Osteoblast (primary cell): ENCODE data around the gene ARHGAP40. TPM values are rescaled to one million over a fixed set of nuclear protein-coding genes. Genes with fewer than 3 reads are reported as not detected.
A peak's percentile ranks its signal among the peaks of the same experiment; 100 is the strongest.

Experiments used
- DNase-seq: peaks from one replicate; pipeline ENCODE4 v3.0.0; 2011; ENCODE audit warnings: low spot score, mixed read lengths; ENCODE audit not compliant: insufficient read length; ENCODE audit errors: missing footprints
- H2AFZ ChIP-seq: 2 replicates; pipeline ENCODE4 v1.6.0; 2011; ENCODE audit warnings: mild to moderate bottlenecking, low read length
- H3K27ac ChIP-seq: 2 replicates; pipeline ENCODE4 v1.5.1; 2011; ENCODE audit warnings: mild to moderate bottlenecking, low read depth, low read length, moderate library complexity
- H3K27me3 ChIP-seq: 2 replicates; pipeline ENCODE4 v1.6.0; 2012; ENCODE audit warnings: mild to moderate bottlenecking, control low read depth, inconsistent platforms, low read length, moderate library complexity; ENCODE audit not compliant: insufficient read depth
- H3K36me3 ChIP-seq: 2 replicates; pipeline ENCODE4 v1.5.1; 2011; ENCODE audit warnings: mild to moderate bottlenecking, low read length, control low read depth, moderate library complexity; ENCODE audit not compliant: insufficient read depth
- H3K4me1 ChIP-seq: 2 replicates; pipeline ENCODE4 v1.5.1; 2011; ENCODE audit warnings: mild to moderate bottlenecking, low read length, control low read depth, moderate library complexity; ENCODE audit not compliant: insufficient read depth
- H3K4me2 ChIP-seq: 2 replicates; pipeline ENCODE4 v1.6.0; 2011; ENCODE audit warnings: mild to moderate bottlenecking, low read length; ENCODE audit not compliant: insufficient read depth
- H3K4me3 ChIP-seq: fragments of 200-600 bp; sonication (generic); 3 replicates; pipeline ENCODE4 v1.5.1; 2012; ENCODE audit warnings: mild to moderate bottlenecking, low read length, inconsistent platforms; ENCODE audit not compliant: insufficient read depth
- H3K79me2 ChIP-seq: 2 replicates; pipeline ENCODE4 v1.6.0; 2012; ENCODE audit warnings: mild to moderate bottlenecking, low read length, control low read depth, inconsistent platforms; ENCODE audit not compliant: insufficient read depth
- H3K9me3 ChIP-seq: 2 replicates; pipeline ENCODE4 v1.5.1; 2011; ENCODE audit warnings: low read depth, low read length, control low read depth
- H4K20me1 ChIP-seq: 2 replicates; pipeline ENCODE4 v1.6.0; 2012; ENCODE audit warnings: mild to moderate bottlenecking, low read length, control low read depth; ENCODE audit not compliant: insufficient read depth
- total RNA-seq: library from RNA; depleted of rRNA; stranded (reverse); fragments of >200 nt; gene quantifications from 2 replicates; pipeline ENCODE4 v1.2.3, GENCODE V29; 2012
- TF ChIP-seq, protein P1 (sequence below): IDR thresholded peaks from 2 replicates; pipeline ENCODE4 v1.5.1; 2011; ENCODE audit warnings: mild to moderate bottlenecking, low read depth, low read length, moderate library complexity; ENCODE audit errors: extremely low read depth

ARHGAP40 gene
- total RNA-seq, 1 donor, result not detected

DNA sequence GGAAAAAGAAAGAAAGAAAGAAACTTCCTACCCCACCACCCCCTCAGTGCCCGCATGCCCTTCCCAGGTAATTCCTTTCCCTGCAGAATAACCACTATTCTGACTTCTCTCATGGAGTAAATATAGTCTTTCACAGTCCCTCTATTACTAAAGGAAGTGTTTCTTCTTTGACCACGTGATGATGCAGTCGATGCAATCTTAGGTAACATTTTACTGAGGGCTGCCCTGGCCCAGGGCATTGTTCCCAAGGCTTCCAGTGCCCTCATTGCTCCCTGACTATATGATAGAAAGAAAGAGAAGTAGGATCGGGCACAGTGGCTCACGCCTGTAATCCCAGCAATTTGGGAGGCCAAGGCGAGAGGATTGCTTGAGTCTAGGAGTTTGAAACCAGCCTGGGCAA is 29.1 kb downstream of the ARHGAP40 start:
- DNase-seq, result no peak
- TF ChIP-seq, protein P1, sequence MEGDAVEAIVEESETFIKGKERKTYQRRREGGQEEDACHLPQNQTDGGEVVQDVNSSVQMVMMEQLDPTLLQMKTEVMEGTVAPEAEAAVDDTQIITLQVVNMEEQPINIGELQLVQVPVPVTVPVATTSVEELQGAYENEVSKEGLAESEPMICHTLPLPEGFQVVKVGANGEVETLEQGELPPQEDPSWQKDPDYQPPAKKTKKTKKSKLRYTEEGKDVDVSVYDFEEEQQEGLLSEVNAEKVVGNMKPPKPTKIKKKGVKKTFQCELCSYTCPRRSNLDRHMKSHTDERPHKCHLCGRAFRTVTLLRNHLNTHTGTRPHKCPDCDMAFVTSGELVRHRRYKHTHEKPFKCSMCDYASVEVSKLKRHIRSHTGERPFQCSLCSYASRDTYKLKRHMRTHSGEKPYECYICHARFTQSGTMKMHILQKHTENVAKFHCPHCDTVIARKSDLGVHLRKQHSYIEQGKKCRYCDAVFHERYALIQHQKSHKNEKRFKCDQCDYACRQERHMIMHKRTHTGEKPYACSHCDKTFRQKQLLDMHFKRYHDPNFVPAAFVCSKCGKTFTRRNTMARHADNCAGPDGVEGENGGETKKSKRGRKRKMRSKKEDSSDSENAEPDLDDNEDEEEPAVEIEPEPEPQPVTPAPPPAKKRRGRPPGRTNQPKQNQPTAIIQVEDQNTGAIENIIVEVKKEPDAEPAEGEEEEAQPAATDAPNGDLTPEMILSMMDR, result no peak
- no peaks in the 10 kb centered on the region for H3K4me1 ChIP-seq

DNA sequence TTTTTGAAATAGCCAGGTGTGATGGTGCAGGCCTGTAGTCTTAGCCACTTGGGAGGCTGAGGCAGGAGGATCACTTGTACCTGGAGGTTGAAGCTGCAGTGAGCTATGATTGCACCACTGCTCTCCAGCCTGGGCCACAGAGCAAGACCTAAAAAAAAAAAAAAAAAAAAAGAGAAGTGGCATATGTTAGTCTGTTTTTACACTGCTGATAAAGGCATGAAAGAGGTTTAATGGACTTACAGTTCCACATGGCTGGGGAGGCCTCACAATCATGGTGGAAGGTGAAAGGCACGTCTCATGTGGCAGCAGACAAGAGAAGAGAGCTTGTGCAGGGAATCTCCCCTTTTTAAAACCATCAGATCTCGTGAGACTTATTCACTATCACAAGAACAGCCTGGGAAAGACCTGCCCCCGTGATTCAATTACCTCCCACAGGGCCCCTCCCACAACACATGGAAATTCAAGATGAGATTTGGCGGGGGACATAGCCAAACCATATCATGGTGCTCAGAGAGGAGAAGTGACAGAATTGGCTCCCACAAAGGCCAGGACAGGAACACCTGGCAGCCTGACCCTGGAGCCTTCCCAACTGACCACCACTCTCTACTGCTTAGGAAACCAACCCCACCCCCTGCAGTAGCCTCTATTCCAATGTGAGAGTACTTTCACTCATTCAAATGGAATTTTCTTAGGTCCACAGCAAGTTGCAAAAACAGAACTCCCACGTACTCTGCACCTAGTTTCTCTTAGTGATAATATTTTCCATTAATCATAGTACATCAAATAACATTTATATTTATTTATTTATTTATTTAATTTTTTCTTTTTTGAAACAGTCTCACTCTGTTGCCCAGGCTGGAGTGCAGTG is 29.8 kb downstream of the ARHGAP40 start:
- Histone ChIP-seq H2AFZ (no peak overlapping the region), H3K4me1 (no peaks in the 10 kb centered on the region), H3K4me3 (no peak overlapping the region), H3K36me3 (no peaks in the 10 kb centered on the region), H3K9me3 (no peaks in the 10 kb centered on the region), H4K20me1 (no peaks in the 10 kb centered on the region), H3K27me3 (no peaks in the 10 kb centered on the region), H3K4me2 (no peak overlapping the region), H3K27ac (no peak overlapping the region), H3K79me2 (no peaks in the 10 kb centered on the region)
- DNase-seq, result peak; percentile 73
- TF ChIP-seq, protein P1, result no peak

More for the DNA sequence above, 29.1 kb downstream of the ARHGAP40 start:
- no peak overlapping the region for H3K4me2 ChIP-seq
- H3K4me3 ChIP-seq, result no peak overlapping the region
- H3K27me3 ChIP-seq, result no peaks in the 10 kb centered on the region
- H2AFZ ChIP-seq, result no peak overlapping the region
- H3K9me3 ChIP-seq, result no peaks in the 10 kb centered on the region
- no peaks in the 10 kb centered on the region for H4K20me1 ChIP-seq
- no peaks in the 10 kb centered on the region for H3K79me2 ChIP-seq
- H3K27ac ChIP-seq, result no peak overlapping the region
- H3K36me3 ChIP-seq, result no peaks in the 10 kb centered on the region

DNA sequence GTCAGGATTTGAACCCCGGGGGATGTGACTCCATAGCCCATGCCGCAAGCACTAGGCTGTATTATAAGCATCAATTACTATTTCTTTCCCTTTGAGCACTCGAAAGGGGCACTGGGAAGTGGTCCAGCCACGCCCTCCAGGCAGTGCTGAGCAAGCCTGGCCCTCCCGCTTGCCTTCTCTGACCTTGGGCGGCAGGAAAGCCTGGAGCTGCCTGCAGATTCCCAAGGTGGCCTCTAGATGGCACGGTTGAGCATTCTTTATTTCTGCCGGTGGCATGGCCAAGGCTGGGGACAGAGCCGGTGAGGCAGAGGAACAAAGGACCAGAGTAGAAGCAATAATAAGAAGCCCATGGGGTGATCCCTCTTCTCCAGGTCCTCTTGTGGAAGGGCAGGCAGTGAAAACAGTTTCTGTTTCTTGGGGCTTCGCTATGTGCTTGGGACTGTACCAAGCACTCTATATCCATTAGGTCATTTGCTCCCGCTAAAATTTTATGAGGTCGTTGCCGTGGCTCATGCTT is 32.0 kb downstream of the ARHGAP40 start:
- H3K4me1 ChIP-seq, result no peaks in the 10 kb centered on the region
- no peak overlapping the region for H2AFZ ChIP-seq
- no peaks in the 10 kb centered on the region for H3K27me3 ChIP-seq
- DNase-seq, result peak; percentile 94
- no peaks in the 10 kb centered on the region for H4K20me1 ChIP-seq
- no peaks in the 10 kb centered on the region for H3K79me2 ChIP-seq
- no peak overlapping the region for H3K4me2 ChIP-seq
- H3K27ac ChIP-seq, result no peak overlapping the region
- TF ChIP-seq, protein P1, result peak; percentile 88
- H3K4me3 ChIP-seq, result no peak overlapping the region
- H3K9me3 ChIP-seq, result no peaks in the 10 kb centered on the region
- no peaks in the 10 kb centered on the region for H3K36me3 ChIP-seq

DNA sequence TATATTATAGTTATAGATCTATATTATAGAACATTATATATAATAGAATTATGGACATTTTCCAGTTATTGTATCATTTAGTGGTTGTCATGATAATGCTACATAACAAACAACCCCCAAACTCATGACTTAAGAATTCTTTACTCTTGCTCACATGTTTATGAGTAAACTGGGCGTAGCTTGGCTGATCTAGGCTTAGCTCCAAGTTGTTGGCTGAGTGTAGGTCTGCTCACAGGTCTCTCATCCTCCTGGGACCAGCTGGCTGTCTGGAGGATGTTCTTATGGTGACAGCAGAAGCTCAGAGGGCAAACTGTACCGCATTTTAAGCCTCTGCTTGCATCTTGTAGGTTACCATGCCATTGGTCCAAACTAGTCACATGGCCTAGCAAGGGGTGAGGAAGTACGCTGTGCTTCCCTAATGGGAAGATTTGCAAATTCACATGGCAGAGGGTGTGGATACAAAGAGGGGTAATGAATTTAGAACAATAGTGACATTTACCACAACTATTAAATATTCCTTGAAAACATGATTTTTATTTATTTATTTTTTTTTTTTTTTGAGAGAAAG is 34.2 kb downstream of the ARHGAP40 start:
- Histone ChIP-seq H3K9me3 (no peaks in the 10 kb centered on the region), H3K4me2 (no peak overlapping the region), H4K20me1 (no peaks in the 10 kb centered on the region), H3K4me1 (no peaks in the 10 kb centered on the region), H3K36me3 (no peaks in the 10 kb centered on the region), H3K4me3 (no peak overlapping the region), H3K27me3 (no peaks in the 10 kb centered on the region), H2AFZ (no peak overlapping the region), H3K79me2 (no peaks in the 10 kb centered on the region), H3K27ac (no peak overlapping the region)
- TF ChIP-seq, protein P1, result no peak
- DNase-seq, result no peak
